Renal pelvis (tissue), 4 donors: ENCODE results near the gene CNPY1. TPM values are rescaled to one million over a fixed set of nuclear protein-coding genes. Genes with fewer than 3 reads are reported as not detected.
"Not testable (repeated sequence)": the region's sequence is repeated elsewhere in the genome, so short reads cannot be mapped to it uniquely, and the experiment has no call there.

Experiments
- DNase-seq: peaks from one replicate; pipeline ENCODE4 v3.0.0-alpha.2; 2013
- polyA plus RNA-seq, 3 donors: library from polyadenylated mRNA; unstranded; fragments of 120-200 nt; gene quantifications; one replicate each; pipeline ENCODE4 v1.2.1, GENCODE V29; 2013; ENCODE audit not compliant: insufficient read length in 3 of 3

Gene CNPY1
- polyA plus RNA-seq, 3 donors, result not detected

- DNase-seq, result no peak
Observed at GRCh38 chr7:155533827-155534690, 12.3 kb downstream of the CNPY1 start.

- DNase-seq, result no peak
Observed at GRCh38 chr7:155533120-155533826, 13.1 kb downstream of the CNPY1 start.

GRCh38 chr7:155532792-155533119 is 13.6 kb downstream of the CNPY1 start:
- no peak for DNase-seq

- no peak for DNase-seq
Observed at GRCh38 chr7:155531681-155532080, 14.7 kb downstream of the CNPY1 start.

- DNase-seq, result no peak
Observed at GRCh38 chr7:155530601-155531000, 15.8 kb downstream of the CNPY1 start.

DNA sequence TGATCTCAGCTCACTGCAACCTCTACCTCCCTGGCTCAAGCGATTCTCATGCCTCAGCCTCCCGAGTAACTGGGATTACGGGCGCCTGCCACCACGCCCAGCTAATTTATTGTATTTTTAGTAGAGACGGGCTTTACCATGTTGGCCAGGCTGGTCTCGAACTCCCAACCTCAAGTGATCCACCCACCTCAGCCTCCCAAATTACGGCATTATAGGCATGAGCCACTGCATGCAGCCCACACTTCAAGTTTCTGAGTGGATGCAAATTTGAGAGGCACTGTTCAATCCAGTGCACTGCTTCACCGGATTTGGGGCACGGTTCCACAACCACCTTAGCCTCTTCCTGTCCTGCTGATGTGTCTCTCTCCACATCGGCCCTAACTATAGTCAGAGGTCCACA is 16.5 kb downstream of the CNPY1 start:
- DNase-seq, result no peak

DNA sequence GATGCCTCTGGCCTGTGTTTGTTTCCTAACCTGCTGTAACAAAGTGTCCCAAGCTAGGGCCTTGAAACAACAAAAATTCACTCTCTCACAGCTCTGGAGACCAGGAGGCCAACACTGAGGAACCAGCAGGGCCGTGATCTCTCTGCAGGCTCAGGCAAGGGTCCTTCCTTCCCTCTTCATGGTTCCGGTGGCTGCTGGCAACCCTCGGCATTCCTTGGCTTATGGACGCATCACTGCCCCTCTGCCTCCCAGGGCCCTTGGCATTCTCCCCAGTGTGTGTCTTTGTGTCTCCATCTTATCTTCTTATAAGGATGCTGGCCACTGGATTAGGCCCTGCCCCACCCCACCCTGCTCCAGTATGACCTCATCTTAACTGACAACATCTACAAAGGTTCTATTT is 17.0 kb downstream of the CNPY1 start:
- DNase-seq, result no peak

DNA sequence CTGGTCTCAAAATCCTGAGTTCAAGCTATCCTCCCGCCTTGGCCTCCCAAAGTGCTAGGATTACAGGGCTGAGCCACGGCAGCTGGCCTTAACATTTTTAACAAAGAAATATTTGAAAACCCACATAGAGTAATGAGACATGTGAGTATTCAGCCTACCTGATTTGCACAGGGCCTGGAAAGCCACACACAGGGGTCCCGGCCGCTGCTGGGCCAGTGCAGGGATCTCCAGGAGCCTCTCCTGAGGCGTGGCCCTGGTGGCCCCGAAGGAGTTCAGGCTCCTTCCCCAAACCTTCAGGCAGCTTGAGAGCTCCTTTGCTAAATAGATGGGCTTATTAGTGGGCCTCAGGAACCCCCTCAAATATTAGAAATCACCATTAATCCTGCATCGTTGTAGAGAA is 18.7 kb downstream of the CNPY1 start:
- no peak for DNase-seq

DNA sequence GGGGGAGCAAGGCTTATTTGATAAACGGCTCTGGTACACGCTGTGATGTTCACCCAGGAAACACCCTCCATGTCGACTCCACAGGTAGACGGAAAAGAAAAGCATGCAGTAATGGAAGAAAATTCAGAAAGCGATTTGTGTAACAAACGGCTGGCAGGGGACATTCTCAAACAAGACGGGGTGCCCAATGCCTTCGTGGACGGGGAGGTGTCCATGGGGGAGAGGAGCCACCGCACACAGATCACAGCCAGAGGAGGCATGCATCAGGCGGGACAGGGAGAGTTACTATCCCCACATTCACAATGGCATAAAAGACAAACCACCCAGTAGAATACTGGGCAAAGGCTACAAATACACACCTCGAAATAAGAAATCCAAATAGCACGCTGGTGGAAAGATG is 20.1 kb downstream of the CNPY1 start:
- no peak for DNase-seq

- no peak for DNase-seq
Observed at GRCh38 chr7:155524018-155524556, 22.3 kb downstream of the CNPY1 start.

DNA sequence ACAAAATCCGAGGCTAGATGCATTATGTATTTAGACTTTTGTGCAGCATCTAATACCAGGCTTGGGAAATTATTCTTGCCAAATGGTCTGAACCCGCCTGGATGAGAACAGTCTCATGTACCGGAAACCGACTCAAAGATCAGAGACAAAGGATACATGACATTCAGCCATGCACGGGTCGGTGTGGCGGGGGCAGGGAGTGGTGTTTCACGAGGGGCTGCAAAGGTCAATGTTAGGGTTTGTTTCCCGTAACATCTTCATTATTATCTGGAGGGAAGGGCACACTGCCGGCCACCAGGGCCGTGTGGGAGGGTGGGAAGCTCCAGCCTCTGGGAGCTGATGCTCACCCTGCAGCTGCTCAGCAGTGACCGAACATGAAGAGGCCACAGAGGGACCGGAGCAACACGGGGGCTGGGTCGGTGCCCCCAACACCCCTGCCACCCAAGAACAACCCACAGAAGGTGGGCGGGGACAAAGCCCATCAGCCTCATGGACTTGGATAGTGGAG is 23.1 kb downstream of the CNPY1 start:
- no peak for DNase-seq

DNA sequence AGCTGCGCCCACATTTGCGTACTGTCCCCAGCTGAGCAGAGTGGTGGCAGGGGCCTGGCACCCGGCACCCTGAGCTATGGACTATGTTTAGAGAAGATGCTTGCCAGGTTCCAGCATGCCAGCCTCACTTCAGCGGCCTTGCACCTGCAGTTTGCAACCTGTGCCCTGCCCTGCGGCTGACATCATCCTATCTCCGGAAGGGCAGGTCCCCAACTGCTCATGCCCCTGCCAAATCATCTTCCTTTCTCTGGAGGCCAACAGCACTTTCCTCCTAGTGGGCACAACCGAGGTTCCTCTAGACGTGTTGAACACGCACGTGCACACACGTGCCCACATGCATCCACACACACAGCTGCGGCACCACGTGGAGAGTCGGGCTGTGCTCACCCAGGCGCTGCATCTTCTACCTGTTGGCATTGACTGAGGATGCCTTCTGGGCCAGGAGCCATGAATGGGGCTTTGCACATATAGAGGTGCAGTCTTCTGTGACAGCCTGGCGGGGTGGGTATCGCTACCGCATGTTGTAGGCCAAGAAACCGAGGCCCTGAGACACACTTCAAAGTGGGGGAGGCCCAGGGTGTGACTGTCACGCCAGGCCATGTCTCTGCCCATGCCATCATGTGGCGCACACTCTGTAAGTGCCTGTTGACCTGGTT is 24.5 kb downstream of the CNPY1 start:
- no peak for DNase-seq

GRCh38 chr7:155521007-155521742 is 25.2 kb downstream of the CNPY1 start:
- DNase-seq, result no peak

GRCh38 chr7:155520114-155520513 is 26.2 kb downstream of the CNPY1 start:
- DNase-seq, result no peak

- not testable (repeated sequence) for DNase-seq
Observed at GRCh38 chr7:155519358-155519757, 27.0 kb downstream of the CNPY1 start.

GRCh38 chr7:155518633-155519032 is 27.7 kb downstream of the CNPY1 start:
- no peak for DNase-seq

- DNase-seq, result no peak
Observed at GRCh38 chr7:155517969-155518368, 28.4 kb downstream of the CNPY1 start.

- DNase-seq, result no peak
Observed at GRCh38 chr7:155517452-155517851, 28.9 kb downstream of the CNPY1 start.

DNA sequence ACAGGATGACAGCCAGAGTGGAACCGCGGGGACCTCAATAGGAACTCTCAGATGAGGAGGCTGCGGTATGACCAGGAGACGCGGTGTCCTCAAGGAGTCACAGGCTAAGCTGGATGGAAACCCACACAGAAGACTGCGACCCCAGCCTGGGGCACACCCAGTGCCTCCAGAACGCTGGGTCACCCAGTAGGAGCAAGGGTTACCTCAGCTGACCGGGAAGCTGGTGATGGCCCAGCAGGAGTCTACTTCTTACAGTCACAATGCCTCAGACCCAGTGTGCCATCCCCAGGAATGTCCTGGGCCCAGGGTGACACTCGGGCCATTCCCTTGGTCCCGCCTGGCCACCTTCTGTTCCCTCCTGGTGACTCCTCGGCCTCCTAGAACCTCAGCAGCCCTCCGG is 29.9 kb downstream of the CNPY1 start:
- no peak for DNase-seq

DNA sequence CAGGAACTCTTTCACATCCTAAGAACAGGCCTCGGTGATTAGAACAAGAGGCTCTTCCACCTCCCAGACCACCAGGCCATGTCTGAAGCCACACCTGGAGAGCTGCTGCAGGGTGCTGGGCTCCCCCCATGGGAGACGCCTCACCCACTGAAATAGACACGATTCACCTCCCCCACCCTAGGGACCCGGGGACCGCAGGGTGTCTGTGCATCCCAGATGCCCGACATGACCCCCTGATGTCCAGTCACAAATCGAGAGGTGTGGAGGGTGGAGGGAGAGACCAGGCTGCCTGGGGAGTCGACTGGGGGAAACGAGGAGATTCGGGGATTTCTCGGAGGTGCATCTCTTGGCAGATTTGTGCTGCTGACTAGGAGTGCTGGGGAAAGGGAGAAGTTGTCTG is 31.0 kb downstream of the CNPY1 start:
- no peak for DNase-seq

DNA sequence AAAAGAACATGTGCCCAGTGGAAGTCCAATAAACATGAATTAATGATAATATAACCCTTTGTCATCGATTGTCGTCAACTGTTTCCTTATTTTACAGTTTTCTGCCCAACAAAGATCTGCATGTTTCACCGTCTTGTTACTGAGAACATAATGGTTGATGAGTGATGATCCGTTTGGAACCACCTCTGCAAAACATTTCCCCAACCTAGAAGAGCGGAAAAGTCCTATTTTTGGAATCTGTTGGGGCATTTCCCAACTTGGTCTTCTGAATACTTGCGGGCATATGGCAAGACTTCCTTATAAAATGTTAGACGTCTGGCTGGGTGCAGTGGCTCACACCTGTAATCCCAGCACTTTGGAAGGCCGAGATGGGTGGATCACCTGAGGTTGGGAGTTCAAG is 32.1 kb downstream of the CNPY1 start:
- no peak for DNase-seq
